K562 treated with DMSO at 1 percent for 12 hours (cell line): ENCODE data around the gene OCSTAMP. TPM values are rescaled to one million over a fixed set of nuclear protein-coding genes. Genes with fewer than 3 reads are reported as not detected.

ENCODE experiments used
- total RNA-seq: library from RNA; unstranded; fragments of 300-600 nt; gene quantifications from 2 replicates; pipeline ENCODE4 v1.2.3, GENCODE V29; 2022; ENCODE audit not compliant: insufficient read depth

Gene OCSTAMP, protein sequence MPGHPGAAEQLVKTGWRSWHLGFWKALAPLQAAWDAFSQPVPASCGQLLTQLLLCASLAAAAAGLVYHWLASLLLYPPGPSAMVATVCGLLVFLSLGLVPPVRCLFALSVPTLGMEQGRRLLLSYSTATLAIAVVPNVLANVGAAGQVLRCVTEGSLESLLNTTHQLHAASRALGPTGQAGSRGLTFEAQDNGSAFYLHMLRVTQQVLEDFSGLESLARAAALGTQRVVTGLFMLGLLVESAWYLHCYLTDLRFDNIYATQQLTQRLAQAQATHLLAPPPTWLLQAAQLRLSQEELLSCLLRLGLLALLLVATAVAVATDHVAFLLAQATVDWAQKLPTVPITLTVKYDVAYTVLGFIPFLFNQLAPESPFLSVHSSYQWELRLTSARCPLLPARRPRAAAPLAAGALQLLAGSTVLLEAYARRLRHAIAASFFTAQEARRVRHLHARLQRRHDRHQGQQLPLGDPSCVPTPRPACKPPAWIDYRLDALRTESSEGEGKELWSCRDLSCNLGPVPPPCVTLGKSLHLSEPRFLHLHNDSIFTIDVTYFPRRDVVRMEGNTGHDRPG
- total RNA-seq = not detected in 2 replicates

GRCh38 chr20:46550461-46550860 lies at the start of gene OCSTAMP:
OCSTAMP (minus strand) TSS chr20:46550654; CDS start chr20:46550560, 94 bp downstream.

GRCh38 chr20:46512943-46513844 lies 37.3 kb downstream of the OCSTAMP start, which contains the start of gene ZNF334:
ZNF334 (minus strand) TSS chr20:46513559; CDS start chr20:46512102, 1,457 bp downstream.

Other genes with a start within 250 kb of the OCSTAMP start
- not detected in 2 replicates for gene CDH22, start 242.2 kb downstream of the OCSTAMP start, total RNA-seq
- gene ELMO2, start 144.0 kb downstream of the OCSTAMP start, total RNA-seq = 12.1 and 24.8 TPM in 2 replicates
- gene ZNF334, start 37.1 kb downstream of the OCSTAMP start, total RNA-seq = 0.32 and 0.53 TPM in 2 replicates
- gene SLC13A3, start 100.8 kb upstream of the OCSTAMP start, total RNA-seq = 4.3 and 10.3 TPM in 2 replicates
- gene TP53RK, start 138.8 kb upstream of the OCSTAMP start, total RNA-seq = 9.5 and 10.9 TPM in 2 replicates
- 0.28 and 2.0 TPM in 2 replicates for gene SLC2A10, start 159.0 kb upstream of the OCSTAMP start, total RNA-seq